Dermis lymphatic vessel endothelial cell (primary cell): Measurements from ENCODE around the gene LRRC2. TPM values are rescaled to one million over a fixed set of nuclear protein-coding genes. Genes with fewer than 3 reads are reported as not detected.

Experiments
- total RNA-seq: library from RNA; depleted of rRNA; stranded (reverse); fragments of >200 nt; gene quantifications from 2 replicates; pipeline ENCODE4 v1.2.1, GENCODE V29; 2014

The LRRC2 gene
- under 0.01 and 0.17 TPM in 2 replicates for total RNA-seq

GRCh38 chr3:46566040-46566641 is at the start of gene LRRC2:
LRRC2 (minus strand) TSS chr3:46566302; CDS start chr3:46551591, 14,711 bp downstream.

GRCh38 chr3:46612324-46612723 is 46.2 kb upstream of the LRRC2 start, which contains the start of gene FAM240A:
FAM240A (plus strand) TSS chr3:46612525; CDS start chr3:46612684, 159 bp downstream.

GRCh38 chr3:46497556-46498265 is 68.4 kb downstream of the LRRC2 start, which contains the start of gene RTP3:
RTP3 (plus strand) TSS chr3:46497976; CDS start chr3:46498063, 87 bp downstream.

Other genes with a start within 250 kb of the LRRC2 start
- not detected in 2 replicates for gene CCR2, start 212.2 kb downstream of the LRRC2 start, total RNA-seq
- gene CCR5, start 195.4 kb downstream of the LRRC2 start, total RNA-seq, result 0.09 TPM in 1 of 2 replicates, not detected in the other
- 0.22 and 0.26 TPM in 2 replicates for gene CCRL2, start 159.0 kb downstream of the LRRC2 start, total RNA-seq
- under 0.01 and 0.26 TPM in 2 replicates for gene LTF, start 101.4 kb downstream of the LRRC2 start, total RNA-seq
- gene RTP3, start 68.3 kb downstream of the LRRC2 start, total RNA-seq, result not detected in 2 replicates
- not detected in 2 replicates for gene FAM240A, start 46.2 kb upstream of the LRRC2 start, total RNA-seq
- gene ALS2CL, start 127.4 kb upstream of the LRRC2 start, total RNA-seq, result 4.0 and 7.0 TPM in 2 replicates
- 0.09 TPM in 1 of 2 replicates, not detected in the other for gene TMIE, start 135.1 kb upstream of the LRRC2 start, total RNA-seq
- not detected in 2 replicates for gene PRSS50, start 151.6 kb upstream of the LRRC2 start, total RNA-seq